ENCODE data around the gene PLXNA4. TPM values are rescaled to one million over a fixed set of nuclear protein-coding genes. Genes with fewer than 3 reads are reported as not detected.
A peak's percentile ranks its signal among the peaks of the same experiment; 100 is the strongest.

The PLXNA4 gene
- total RNA-seq, 1 experiment from 2014 or later = not detected

GRCh38 chr7:132148876-132149275 lies 427.4 kb downstream of the PLXNA4 start:
- no peaks in the 10 kb centered on the region for H3K36me3 ChIP-seq (ENCODE audit: control insufficient read depth in 1 of 2, insufficient read depth in 2 of 2, low read length in 2 of 2)
- TF ChIP-seq SRF (IDR thresholded peaks at IDR 0.05; ENCODE audit: low read depth) (no peak), EZH2phosphoT487 (IDR thresholded peaks at IDR 0.05; ENCODE audit: borderline replicate concordance) (no peak), MAX (IDR thresholded peaks at IDR 0.05) (no peak), TCF7L2 (IDR thresholded peaks at IDR 0.05; ENCODE audit: borderline replicate concordance, extremely low read depth, insufficient read depth, insufficient read length) (no peak), POLR2AphosphoS5 (IDR thresholded peaks at IDR 0.05; ENCODE audit: low read depth, low read length) (no peak), ZNF274 (IDR thresholded peaks at IDR 0.05; ENCODE audit: low read depth, low read length) (no peak), JUND (IDR thresholded peaks at IDR 0.05) (no peak)
- BruUV-seq (replicated peaks) = no TSS peak
- CTCF ChIA-PET = no interaction called here
- H3K27ac ChIP-seq (ENCODE audit: low read depth, low read length) = no peak overlapping the region
- no peak overlapping the region for H3K9ac ChIP-seq (ENCODE audit: low read length)
- DNase-seq (ENCODE audit: low read depth, low spot score) (no peak), ATAC-seq (no peak)
- intact Hi-C loops (cut with micrococcal nuclease) = no loop called here
- no peak overlapping the region for H2AFZ ChIP-seq (ENCODE audit: low read depth, low read length, poor library complexity, severe bottlenecking)
- RAD21 ChIA-PET (ENCODE audit: low non-redundant PET in 1 of 2, low total read pairs in 2 of 2, uncharacterized antibody in 2 of 2, unreplicated experiment in 2 of 2) = no interaction called here
- POLR2A ChIA-PET = no interaction called here
- no peaks in the 10 kb centered on the region for H4K20me1 ChIP-seq (ENCODE audit: insufficient read depth)
- no peaks in the 10 kb centered on the region for H3K9me2 ChIP-seq (ENCODE audit: insufficient read depth)
- no peaks in the 10 kb centered on the region for H3K79me2 ChIP-seq (ENCODE audit: insufficient read depth, low read length)
- peaks cover 63% of the 10 kb centered on the region for H3K27me3 ChIP-seq (ENCODE audit: insufficient read depth, low read length)
- H3K4me3 ChIP-seq (replicated peaks in 1 of 2; ENCODE audit: low read depth in 1 of 2, low read length in 2 of 2) = no peak overlapping the region
- no peak overlapping the region for H3K4me2 ChIP-seq (ENCODE audit: low read length)
- no peaks in the 10 kb centered on the region for H3K9me3 ChIP-seq (ENCODE audit: control insufficient read depth in 1 of 2, insufficient read depth in 1 of 2, low read depth in 1 of 2, low read length in 2 of 2)
- H3K4me1 ChIP-seq (ENCODE audit: control insufficient read depth in 1 of 2, insufficient read depth in 2 of 2, low read length in 2 of 2) = no peaks in the 10 kb centered on the region

GRCh38 chr7:132145466-132145865 lies 430.8 kb downstream of the PLXNA4 start:
- H3K9me2 ChIP-seq (ENCODE audit: insufficient read depth) = no peaks in the 10 kb centered on the region
- H3K4me3 ChIP-seq (replicated peaks in 1 of 2; ENCODE audit: low read depth in 1 of 2, low read length in 2 of 2) = no peak overlapping the region
- H3K4me2 ChIP-seq (ENCODE audit: low read length) = no peak overlapping the region
- no peaks in the 10 kb centered on the region for H4K20me1 ChIP-seq (ENCODE audit: insufficient read depth)
- DNase-seq (ENCODE audit: low read depth, low spot score) (no peak), ATAC-seq (peak; percentile 40; the same call in 1 of the 2 replicates)
- no peak overlapping the region for H3K27ac ChIP-seq (ENCODE audit: low read depth, low read length)
- BruUV-seq (replicated peaks) = no TSS peak
- RAD21 ChIA-PET (ENCODE audit: low non-redundant PET in 1 of 2, low total read pairs in 2 of 2, uncharacterized antibody in 2 of 2, unreplicated experiment in 2 of 2) = no interaction called here
- TF ChIP-seq REST (IDR thresholded peaks at IDR 0.05; ENCODE audit: low read depth) (no peak), TCF7L2 (IDR thresholded peaks at IDR 0.05; ENCODE audit: borderline replicate concordance, extremely low read depth, insufficient read depth, insufficient read length) (no peak), CEBPB (IDR thresholded peaks at IDR 0.05; ENCODE audit: low read depth) (no peak), EZH2 (IDR thresholded peaks at IDR 0.05) (no peak), SP1 (IDR thresholded peaks at IDR 0.05; ENCODE audit: low read depth) (no peak), ZNF274 (IDR thresholded peaks at IDR 0.05; ENCODE audit: low read depth, low read length) (no peak)
- intact Hi-C loops (cut with micrococcal nuclease) = no loop called here
- H3K9me3 ChIP-seq (ENCODE audit: control insufficient read depth in 1 of 2, insufficient read depth in 1 of 2, low read depth in 1 of 2, low read length in 2 of 2) = no peaks in the 10 kb centered on the region
- H2AFZ ChIP-seq (ENCODE audit: low read depth, low read length, poor library complexity, severe bottlenecking) = no peak overlapping the region
- POLR2A ChIA-PET = no interaction called here
- H3K79me2 ChIP-seq (ENCODE audit: insufficient read depth, low read length) = no peaks in the 10 kb centered on the region
- H3K36me3 ChIP-seq (ENCODE audit: control insufficient read depth in 1 of 2, insufficient read depth in 2 of 2, low read length in 2 of 2) = no peaks in the 10 kb centered on the region
- CTCF ChIA-PET = no interaction called here
- H3K4me1 ChIP-seq (ENCODE audit: control insufficient read depth in 1 of 2, insufficient read depth in 2 of 2, low read length in 2 of 2) = no peaks in the 10 kb centered on the region
- peaks cover 82% of the 10 kb centered on the region for H3K27me3 ChIP-seq (ENCODE audit: insufficient read depth, low read length)
- H3K9ac ChIP-seq (ENCODE audit: low read length) = no peak overlapping the region
